HG02840 (cell line): ENCODE data around the gene RPS19.

Source experiments
- ATAC-seq: cut with Tn5 transposase; IDR thresholded peaks from one replicate; pipeline ENCODE4 v1.9.1; 2021; ENCODE audit warnings: mild to moderate bottlenecking, moderate library complexity, moderate number of reproducible peaks; ENCODE audit not compliant: unreplicated experiment, low FRiP score

RPS19 gene

GRCh38 chr19:41859618-41860418 lies at the start of gene RPS19:
TSS of gene RPS19 (plus strand) at chr19:41860255. CDS start at chr19:41860775, 520 bp downstream.
- ATAC-seq = peak; percentile 90

- ATAC-seq = no peak
Measured at GRCh38 chr19:41810301-41810700, 49.8 kb upstream of the RPS19 start.

GRCh38 chr19:41811036-41811435 lies 49.0 kb upstream of the RPS19 start:
- ATAC-seq = no peak

- ATAC-seq = no peak
Measured at GRCh38 chr19:41811981-41812380, 48.1 kb upstream of the RPS19 start.

- no peak for ATAC-seq
Measured at GRCh38 chr19:41813911-41814310, 46.1 kb upstream of the RPS19 start.

- no peak for ATAC-seq
Measured at GRCh38 chr19:41815301-41815700, 44.8 kb upstream of the RPS19 start.

- no peak for ATAC-seq
Measured at GRCh38 chr19:41816761-41817160, 43.3 kb upstream of the RPS19 start.

- no peak for ATAC-seq
Measured at GRCh38 chr19:41821003-41821735, 38.9 kb upstream of the RPS19 start.

GRCh38 chr19:41837981-41838708 lies 21.9 kb upstream of the RPS19 start:
- ATAC-seq = no peak

- no peak for ATAC-seq
Measured at GRCh38 chr19:41839211-41839610, 20.8 kb upstream of the RPS19 start.

- no peak for ATAC-seq
Measured at GRCh38 chr19:41843371-41843770, 16.7 kb upstream of the RPS19 start.

- ATAC-seq = no peak
Measured at GRCh38 chr19:41844601-41845000, 15.5 kb upstream of the RPS19 start, which contains the start of gene LYPD4. TSS of gene LYPD4 (minus strand) at chr19:41844683. CDS start at chr19:41839285, 5,398 bp downstream.

- ATAC-seq = no peak
Measured at GRCh38 chr19:41845001-41845050, 15.2 kb upstream of the RPS19 start, which contains the start of gene DMRTC2. TSS of gene DMRTC2 (plus strand) at chr19:41845042. CDS start at chr19:41847429, 2,387 bp downstream.

GRCh38 chr19:41845051-41845590 lies 14.9 kb upstream of the RPS19 start:
- ATAC-seq = no peak

- no peak for ATAC-seq
Measured at GRCh38 chr19:41847351-41848105, 12.5 kb upstream of the RPS19 start.

GRCh38 chr19:41848666-41849065 lies 11.4 kb upstream of the RPS19 start:
- no peak for ATAC-seq

GRCh38 chr19:41849067-41849466 lies 11.0 kb upstream of the RPS19 start:
- ATAC-seq = no peak

- ATAC-seq = no peak
Measured at GRCh38 chr19:41850381-41850780, 9.7 kb upstream of the RPS19 start.

- ATAC-seq = no peak
Measured at GRCh38 chr19:41851456-41851855, 8.6 kb upstream of the RPS19 start.

- no peak for ATAC-seq
Measured at GRCh38 chr19:41853344-41853743, 6.7 kb upstream of the RPS19 start.

- ATAC-seq = no peak
Measured at GRCh38 chr19:41853768-41854167, 6.3 kb upstream of the RPS19 start.
